Measurements from ENCODE around the gene SLC6A19. TPM values are rescaled to one million over a fixed set of nuclear protein-coding genes. Genes with fewer than 3 reads are reported as not detected.

SLC6A19 gene
- total RNA-seq, 2 experiments from 2014 or later = not detected

- no peaks in the 10 kb centered on the region for H3K36me3 Mint-ChIP-seq
- ChIA-PET CTCF (no interaction called here), POLR2A (no interaction called here)
- no peaks in the 10 kb centered on the region for H3K4me1 Mint-ChIP-seq (ENCODE audit: low read depth)
- intact Hi-C loops (cut with micrococcal nuclease) = no loop called here
- no peaks in the 10 kb centered on the region for H3K27me3 Mint-ChIP-seq
- H3K9me3 Mint-ChIP-seq = no peaks in the 10 kb centered on the region
- no peak overlapping the region for H3K4me3 Mint-ChIP-seq
- H3K27ac Mint-ChIP-seq = no peak overlapping the region
- DNase-seq = no peak
Observed at GRCh38 chr5:1202798-1203185, 1.4 kb downstream of the SLC6A19 start.

GRCh38 chr5:1203311-1203967 lies 2.0 kb downstream of the SLC6A19 start:
- POLR2A ChIA-PET = no interaction called here

GRCh38 chr5:1203968-1204692 lies 2.7 kb downstream of the SLC6A19 start:
- H3K36me3 Mint-ChIP-seq = no peaks in the 10 kb centered on the region
- H3K27ac Mint-ChIP-seq = no peak overlapping the region
- H3K9me3 Mint-ChIP-seq = no peaks in the 10 kb centered on the region
- H3K4me3 Mint-ChIP-seq = no peak overlapping the region
- no peak for DNase-seq
- ChIA-PET CTCF (no interaction called here), POLR2A (no interaction called here)
- H3K27me3 Mint-ChIP-seq = no peaks in the 10 kb centered on the region
- H3K4me1 Mint-ChIP-seq (ENCODE audit: low read depth) = no peaks in the 10 kb centered on the region
- intact Hi-C loops (cut with micrococcal nuclease) = no loop called here

More at GRCh38 chr5:1203311-1203967, 2.0 kb downstream of the SLC6A19 start:
- no peaks in the 10 kb centered on the region for H3K27me3 Mint-ChIP-seq
- intact Hi-C loops (cut with micrococcal nuclease) = no loop called here
- CTCF ChIA-PET = no interaction called here
- H3K36me3 Mint-ChIP-seq = no peaks in the 10 kb centered on the region
- H3K4me3 Mint-ChIP-seq = no peak overlapping the region
- H3K9me3 Mint-ChIP-seq = no peaks in the 10 kb centered on the region
- H3K27ac Mint-ChIP-seq = no peak overlapping the region
- H3K4me1 Mint-ChIP-seq (ENCODE audit: low read depth) = no peaks in the 10 kb centered on the region
- DNase-seq = no peak

GRCh38 chr5:1204693-1205242 lies 3.4 kb downstream of the SLC6A19 start:
- Mint-ChIP-seq H3K9me3 (no peaks in the 10 kb centered on the region), H3K4me3 (no peak overlapping the region), H3K4me1 (ENCODE audit: low read depth) (no peaks in the 10 kb centered on the region), H3K36me3 (no peaks in the 10 kb centered on the region), H3K27ac (no peak overlapping the region), H3K27me3 (no peaks in the 10 kb centered on the region)
- no peak for DNase-seq
- ChIA-PET POLR2A (no interaction called here), CTCF (no interaction called here)
- intact Hi-C loops (cut with micrococcal nuclease) = no loop called here

- intact Hi-C loops (cut with micrococcal nuclease) = no loop called here
- Mint-ChIP-seq H3K36me3 (no peaks in the 10 kb centered on the region), H3K9me3 (no peaks in the 10 kb centered on the region), H3K27me3 (no peaks in the 10 kb centered on the region), H3K27ac (no peak overlapping the region), H3K4me1 (ENCODE audit: low read depth) (no peaks in the 10 kb centered on the region), H3K4me3 (no peak overlapping the region)
- no peak for DNase-seq
- CTCF ChIA-PET = no interaction called here
- POLR2A ChIA-PET = no interaction called here
Observed at GRCh38 chr5:1205255-1206180, 4.1 kb downstream of the SLC6A19 start.

GRCh38 chr5:1206521-1207412 lies 5.4 kb downstream of the SLC6A19 start:
- ChIA-PET POLR2A (no interaction called here), CTCF (no interaction called here)
- no peak overlapping the region for H3K4me3 Mint-ChIP-seq
- H3K27ac Mint-ChIP-seq = no peak overlapping the region
- no peak for DNase-seq
- no peaks in the 10 kb centered on the region for H3K27me3 Mint-ChIP-seq
- no peaks in the 10 kb centered on the region for H3K9me3 Mint-ChIP-seq
- intact Hi-C loops (cut with micrococcal nuclease) = no loop called here
- no peaks in the 10 kb centered on the region for H3K4me1 Mint-ChIP-seq (ENCODE audit: low read depth)
- no peaks in the 10 kb centered on the region for H3K36me3 Mint-ChIP-seq

- CTCF ChIA-PET = no interaction called here
- no peak overlapping the region for H3K4me3 Mint-ChIP-seq
- no peak overlapping the region for H3K27ac Mint-ChIP-seq
- no peak for DNase-seq
- no peaks in the 10 kb centered on the region for H3K36me3 Mint-ChIP-seq
- no peaks in the 10 kb centered on the region for H3K27me3 Mint-ChIP-seq
- intact Hi-C loops (cut with micrococcal nuclease) = no loop called here
- no peaks in the 10 kb centered on the region for H3K4me1 Mint-ChIP-seq (ENCODE audit: low read depth)
- H3K9me3 Mint-ChIP-seq = no peaks in the 10 kb centered on the region
- POLR2A ChIA-PET = no interaction called here
Observed at GRCh38 chr5:1207555-1207954, 6.2 kb downstream of the SLC6A19 start.

- Mint-ChIP-seq H3K36me3 (no peaks in the 10 kb centered on the region), H3K27ac (no peak overlapping the region), H3K9me3 (no peaks in the 10 kb centered on the region), H3K4me1 (ENCODE audit: low read depth) (no peaks in the 10 kb centered on the region), H3K4me3 (no peak overlapping the region), H3K27me3 (no peaks in the 10 kb centered on the region)
- POLR2A ChIA-PET = no interaction called here
- CTCF ChIA-PET = no interaction called here
- intact Hi-C loops (cut with micrococcal nuclease) = no loop called here
- DNase-seq = no peak
Observed at GRCh38 chr5:1208221-1208742, 6.9 kb downstream of the SLC6A19 start.

- CTCF ChIA-PET = no interaction called here
Observed at GRCh38 chr5:1208743-1209488, 7.5 kb downstream of the SLC6A19 start.

GRCh38 chr5:1209489-1209852 lies 8.1 kb downstream of the SLC6A19 start:
- H3K27ac Mint-ChIP-seq = no peak overlapping the region
- no peaks in the 10 kb centered on the region for H3K9me3 Mint-ChIP-seq
- ChIA-PET POLR2A (no interaction called here), CTCF (no interaction called here)
- no peaks in the 10 kb centered on the region for H3K27me3 Mint-ChIP-seq
- no peak for DNase-seq
- no peaks in the 10 kb centered on the region for H3K4me1 Mint-ChIP-seq (ENCODE audit: low read depth)
- no peak overlapping the region for H3K4me3 Mint-ChIP-seq
- intact Hi-C loops (cut with micrococcal nuclease) = no loop called here
- no peaks in the 10 kb centered on the region for H3K36me3 Mint-ChIP-seq

More at GRCh38 chr5:1208743-1209488, 7.5 kb downstream of the SLC6A19 start:
- intact Hi-C loops (cut with micrococcal nuclease) = no loop called here
- Mint-ChIP-seq H3K9me3 (no peaks in the 10 kb centered on the region), H3K4me3 (no peak overlapping the region), H3K27ac (no peak overlapping the region), H3K27me3 (no peaks in the 10 kb centered on the region), H3K36me3 (no peaks in the 10 kb centered on the region), H3K4me1 (ENCODE audit: low read depth) (no peaks in the 10 kb centered on the region)
- DNase-seq = no peak
- POLR2A ChIA-PET = no interaction called here

Measured in activated CD4-positive, alpha-beta memory T cell treated with anti-CD3 and anti-CD28 coated beads for 36 hours (primary cell).